GM18526 (cell line): Measurements from ENCODE around the gene NOTO.

Source experiments
- POLR2A ChIP-seq: IDR thresholded peaks from 3 replicates; pipeline ENCODE4 v1.6.1; 2011; ENCODE audit not compliant: insufficient read length; ENCODE audit errors: extremely low read depth

NOTO gene

GRCh38 chr2:73227086-73227485 lies 24.7 kb downstream of the NOTO start:
- no peak for TF ChIP-seq POLR2A

- no peak for TF ChIP-seq POLR2A
Measured at GRCh38 chr2:73228631-73229030, 26.3 kb downstream of the NOTO start.

- TF ChIP-seq POLR2A, result no peak
Measured at GRCh38 chr2:73232403-73233153, 30.2 kb downstream of the NOTO start.

- peak; percentile 29 for TF ChIP-seq POLR2A
Measured at GRCh38 chr2:73233154-73233931, 31.0 kb downstream of the NOTO start, which contains the start of gene PRADC1. Gene PRADC1, minus strand, starts transcription at chr2:73233239. Its CDS starts 79 bp downstream, at chr2:73233160.

- TF ChIP-seq POLR2A, result peak; percentile 95
Measured at GRCh38 chr2:73233932-73234832, 31.8 kb downstream of the NOTO start, which contains the start of gene CCT7. Gene CCT7, plus strand, starts transcription at chr2:73234308. Its CDS starts 71 bp downstream, at chr2:73234379.

- TF ChIP-seq POLR2A, result no peak
Measured at GRCh38 chr2:73235315-73236028, 33.1 kb downstream of the NOTO start.

- no peak for TF ChIP-seq POLR2A
Measured at GRCh38 chr2:73237168-73237567, 34.8 kb downstream of the NOTO start.

- no peak for TF ChIP-seq POLR2A
Measured at GRCh38 chr2:73238149-73238548, 35.8 kb downstream of the NOTO start.

GRCh38 chr2:73238976-73239375 lies 36.6 kb downstream of the NOTO start:
- no peak for TF ChIP-seq POLR2A

GRCh38 chr2:73239776-73240175 lies 37.4 kb downstream of the NOTO start:
- TF ChIP-seq POLR2A, result no peak

GRCh38 chr2:73243884-73244570 lies 41.7 kb downstream of the NOTO start:
- no peak for TF ChIP-seq POLR2A

- TF ChIP-seq POLR2A, result no peak
Measured at GRCh38 chr2:73244580-73244979, 42.2 kb downstream of the NOTO start.

- no peak for TF ChIP-seq POLR2A
Measured at GRCh38 chr2:73246850-73247249, 44.5 kb downstream of the NOTO start.

- TF ChIP-seq POLR2A, result no peak
Measured at GRCh38 chr2:73249636-73250035, 47.3 kb downstream of the NOTO start.
